Retinal pigment epithelial cell (primary cell): ENCODE measurements around the gene TBC1D25.
A peak's percentile ranks its signal among the peaks of the same experiment; 100 is the strongest.

ENCODE experiments used
- DNase-seq: peaks from one replicate; pipeline ENCODE4 v3.0.0-alpha.2; 2010; ENCODE audit warnings: low read depth
- H3K4me3 ChIP-seq: 2 replicates; pipeline ENCODE4 v1.5.1; 2011; ENCODE audit warnings: mild to moderate bottlenecking, low read length, control low read depth, moderate library complexity
- CTCF ChIP-seq: conservative IDR thresholded peaks from 2 replicates; pipeline ENCODE4 v1.5.1; 2011; ENCODE audit warnings: low read depth, low read length, control low read depth, inconsistent platforms

TBC1D25 gene

GRCh38 chrX:48600226-48600625 lies 60.7 kb downstream of the TBC1D25 start:
- no peak overlapping the region for H3K4me3 ChIP-seq
- DNase-seq, result no peak
- TF ChIP-seq CTCF, result no peak

- no peak for DNase-seq
- no peak overlapping the region for H3K4me3 ChIP-seq
- no peak for TF ChIP-seq CTCF
Measured at GRCh38 chrX:48601741-48602394, 62.4 kb downstream of the TBC1D25 start.

- no peak overlapping the region for H3K4me3 ChIP-seq
- no peak for DNase-seq
- no peak for TF ChIP-seq CTCF
Measured at GRCh38 chrX:48604701-48605100, 65.2 kb downstream of the TBC1D25 start.

GRCh38 chrX:48606091-48606490 lies 66.6 kb downstream of the TBC1D25 start:
- TF ChIP-seq CTCF, result peak; percentile 12
- no peak for DNase-seq
- H3K4me3 ChIP-seq, result no peak overlapping the region

- TF ChIP-seq CTCF, result no peak
- no peak for DNase-seq
- H3K4me3 ChIP-seq, result no peak overlapping the region
Measured at GRCh38 chrX:48611703-48612102, 72.2 kb downstream of the TBC1D25 start.
